Lower lobe of right lung (tissue), 2 donors: Measurements from ENCODE around the gene ALOX5AP. TPM values are rescaled to one million over a fixed set of nuclear protein-coding genes. Genes with fewer than 3 reads are reported as not detected.

Experiments
- ATAC-seq, 2 donors: fragments of 200-7000 bp; cut with Tn5 transposase; one replicate each; pipeline ENCODE4 v1.9.1; 2020 to 2022; ENCODE audit warnings: mild to moderate bottlenecking in 2 of 2, moderate library complexity in 2 of 2
- DNase-seq: peaks from one replicate; pipeline ENCODE4 v3.0.0-alpha.2; 2020
- H3K27ac ChIP-seq: fragments of 200-600 bp; one replicate; pipeline ENCODE4 v1.8.0; 2022
- H3K27me3 ChIP-seq: fragments of 200-600 bp; one replicate; pipeline ENCODE4 v1.8.0; 2022; ENCODE audit warnings: low read depth
- H3K36me3 ChIP-seq: fragments of 200-600 bp; one replicate; pipeline ENCODE4 v1.8.0; 2022; ENCODE audit warnings: mild to moderate bottlenecking
- H3K4me1 ChIP-seq: fragments of 200-600 bp; one replicate; pipeline ENCODE4 v1.8.0; 2022
- H3K4me3 ChIP-seq: fragments of 200-600 bp; one replicate; pipeline ENCODE4 v1.8.0; 2022; ENCODE audit warnings: mild to moderate bottlenecking
- H3K9me3 ChIP-seq: fragments of 200-600 bp; one replicate; pipeline ENCODE4 v1.8.0; 2022
- CTCF ChIP-seq: fragments of 200-600 bp; IDR thresholded peaks from one replicate; pipeline ENCODE4 v1.8.0; 2022; ENCODE audit warnings: antibody characterized with exemption, mild to moderate bottlenecking
- intact Hi-C: fragments of 100-400 bp; cut with DNase I; formaldehyde crosslinking; loops from one replicate; pipeline ENCODE4 v1.11.0; 2022
- total RNA-seq: library from RNA; stranded (reverse); fragmentation: NEBNext Ultra II Directional; extraction: Animal tissue kit (Norgen Biotek cat#: 25700); gene quantifications from one replicate; pipeline ENCODE4 v1.2.1, GENCODE V29; 2021
- donor health status: DM: no; HTN: yes; CAD: no; lungs with severe emphysema.

ALOX5AP gene
- total RNA-seq, 1 donor from 2014 or later = 311 TPM

DNA sequence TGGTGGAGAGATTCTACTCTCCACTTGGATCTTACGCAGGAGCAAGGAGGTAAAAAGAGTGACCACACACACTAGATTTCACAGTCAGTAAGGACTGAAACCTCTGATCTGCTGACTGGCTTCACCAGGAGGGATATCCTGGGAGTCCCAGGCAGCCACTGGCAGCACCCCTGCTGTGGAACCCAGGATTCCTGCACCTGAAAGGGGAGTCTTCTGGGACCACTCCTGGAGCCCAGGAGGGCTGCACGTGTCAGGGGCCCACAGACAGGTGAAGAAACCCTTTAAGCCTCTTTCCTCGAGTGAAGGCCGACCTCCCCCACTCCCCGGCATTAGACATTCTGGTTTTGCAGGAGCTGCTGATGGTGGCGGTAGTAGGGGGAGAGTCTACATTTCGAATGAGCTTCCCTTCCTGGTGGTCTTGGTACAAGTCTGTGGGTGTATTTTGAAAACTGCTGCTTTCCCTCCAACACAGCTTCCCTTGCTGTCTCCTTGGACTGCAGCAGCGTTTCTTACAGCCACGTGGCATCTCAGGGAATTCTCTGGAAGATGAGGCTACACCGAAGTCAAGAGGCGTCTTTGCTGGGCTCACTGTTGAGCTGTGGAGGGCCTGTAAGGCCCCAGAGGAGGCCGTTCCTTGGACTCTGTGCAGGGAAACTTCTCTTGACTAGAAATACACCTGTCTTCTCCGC is 62.6 kb downstream of the ALOX5AP start:
- Histone ChIP-seq H3K27ac (no peak overlapping the region), H3K36me3 (no peaks in the 10 kb centered on the region), H3K9me3 (no peaks in the 10 kb centered on the region), H3K4me3 (no peak overlapping the region), H3K4me1 (peaks cover 23% of the 10 kb centered on the region), H3K27me3 (no peaks in the 10 kb centered on the region)
- DNase-seq (no peak), ATAC-seq (no peak)
- intact Hi-C loops = no loop called here
- no peak for TF ChIP-seq CTCF

DNA sequence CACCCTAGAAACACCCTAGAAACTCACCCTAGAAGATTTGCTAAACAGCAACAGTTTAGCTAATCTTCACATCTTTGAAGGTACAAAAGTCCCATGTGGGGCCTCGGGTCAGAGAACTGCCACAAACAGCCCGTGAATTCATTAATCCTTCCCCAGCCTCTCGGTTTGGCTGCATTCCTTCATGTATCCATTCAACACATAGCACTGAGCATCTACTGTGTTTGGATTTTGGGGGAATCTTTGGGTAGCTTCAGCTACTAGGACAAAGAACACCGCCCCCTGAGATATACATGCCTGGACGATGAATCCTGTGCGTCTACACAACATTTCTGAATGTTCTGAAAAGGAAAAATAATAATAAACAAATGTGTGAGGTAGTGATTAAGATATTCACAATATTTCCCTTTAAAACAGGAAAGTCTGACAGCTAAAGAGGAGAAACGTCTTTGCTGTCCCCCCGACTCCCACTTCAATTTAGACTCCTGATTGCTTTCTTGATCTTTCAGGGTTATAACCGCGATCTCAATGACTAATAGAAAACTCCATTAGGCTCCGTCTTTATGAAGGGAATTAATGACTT is 63.5 kb downstream of the ALOX5AP start:
- Histone ChIP-seq H3K9me3 (no peaks in the 10 kb centered on the region), H3K27me3 (no peaks in the 10 kb centered on the region), H3K27ac (no peak overlapping the region), H3K4me1 (peaks cover 27% of the 10 kb centered on the region), H3K4me3 (no peak overlapping the region), H3K36me3 (no peaks in the 10 kb centered on the region)
- intact Hi-C loops = no loop called here
- TF ChIP-seq CTCF = no peak
- DNase-seq (no peak), ATAC-seq (no peak)

GRCh38 chr13:30799356-30799824 is 64.0 kb downstream of the ALOX5AP start:
- H3K27me3 ChIP-seq = no peaks in the 10 kb centered on the region
- no peak for ATAC-seq
- intact Hi-C loops = no loop called here
- H3K4me1 ChIP-seq = peaks cover 27% of the 10 kb centered on the region
- no peak overlapping the region for H3K27ac ChIP-seq
- no peaks in the 10 kb centered on the region for H3K9me3 ChIP-seq
- no peak for DNase-seq
- no peaks in the 10 kb centered on the region for H3K36me3 ChIP-seq
- TF ChIP-seq CTCF = no peak
- no peak overlapping the region for H3K4me3 ChIP-seq

GRCh38 chr13:30800107-30800506 is 64.8 kb downstream of the ALOX5AP start:
- Histone ChIP-seq H3K27me3 (no peaks in the 10 kb centered on the region), H3K4me3 (no peak overlapping the region), H3K27ac (no peak overlapping the region), H3K36me3 (no peaks in the 10 kb centered on the region), H3K4me1 (peaks cover 27% of the 10 kb centered on the region), H3K9me3 (no peaks in the 10 kb centered on the region)
- DNase-seq = no peak
- no peak for ATAC-seq
- intact Hi-C loops = no loop called here
- TF ChIP-seq CTCF = no peak

GRCh38 chr13:30802501-30802900 is 67.2 kb downstream of the ALOX5AP start:
- ATAC-seq = peak in 1 of 2 donors; percentile 22
- Histone ChIP-seq H3K4me1 (peaks cover 23% of the 10 kb centered on the region), H3K36me3 (no peaks in the 10 kb centered on the region), H3K9me3 (no peaks in the 10 kb centered on the region), H3K27ac (no peak overlapping the region), H3K27me3 (no peaks in the 10 kb centered on the region), H3K4me3 (peak overlapping the region; percentile 52)
- no peak for TF ChIP-seq CTCF
- intact Hi-C loops = no loop called here
- DNase-seq = no peak
